ENCODE results near the gene MMP20. TPM values are rescaled to one million over a fixed set of nuclear protein-coding genes. Genes with fewer than 3 reads are reported as not detected.

Gene MMP20
- total and polyA plus RNA-seq, 2 of the 13 experiments (the other 11 are each of a cell fraction or from before 2014, with no cell fraction given), result 0.05 TPM; not detected in 1

GRCh38 chr11:102666331-102666957 is 41.3 kb upstream of the MMP20 start:
- no TSS peak for BruUV-seq (replicated peaks)
- Histone ChIP-seq H3K9me3 (ENCODE audit: low read length) (no peaks in the 10 kb centered on the region), H3K27ac (ENCODE audit: extremely low read length, insufficient read depth, low read length) (no peak overlapping the region), H3K4me1 (ENCODE audit: insufficient read depth, low read length) (peaks cover 7% of the 10 kb centered on the region; the same call in 1 of the 2 replicates), H3K79me2 (ENCODE audit: insufficient read depth, low read length) (no peaks in the 10 kb centered on the region), H3K27me3 (ENCODE audit: control insufficient read depth in 1 of 2, insufficient read depth in 2 of 2, low read length in 2 of 2) (no peaks in the 10 kb centered on the region; a peak in 1 of 5 replicates), H3K9ac (ENCODE audit: insufficient read depth, low read depth, low read length) (no peak overlapping the region), H3K4me3 (replicated peaks in 1 of 3; ENCODE audit: insufficient read depth in 1 of 3, low read depth in 2 of 3, low read length in 3 of 3) (no peak overlapping the region), H3K4me2 (ENCODE audit: low read depth, low read length) (no peak overlapping the region), H2AFZ (ENCODE audit: low read length) (no peak overlapping the region), H3K36me3 (replicated peaks in 1 of 2; ENCODE audit: control insufficient read depth in 1 of 2, insufficient read depth in 2 of 2, low read length in 2 of 2) (no peaks in the 10 kb centered on the region), H4K20me1 (ENCODE audit: insufficient read depth, low read length) (no peaks in the 10 kb centered on the region)
- peak; percentile 60; the same call in 1 of the 2 replicates for TF ChIP-seq RAD21 (CRISPR knock-in tag; IDR thresholded peaks at IDR 0.05)
- TF ChIP-seq STAG1 (CRISPR knock-in tag; IDR thresholded peaks at IDR 0.05), result peak; percentile 90
- no peak for TF ChIP-seq NCOA5 (CRISPR knock-in tag; IDR thresholded peaks at IDR 0.05)
- no peak for TF ChIP-seq ZNF549 (CRISPR knock-in tag; IDR thresholded peaks at IDR 0.05)
- TF ChIP-seq CTCF (CRISPR knock-in tag; IDR thresholded peaks at IDR 0.05), result peak; percentile 81
- peak; percentile 82 for TF ChIP-seq SMC3 (IDR thresholded peaks at IDR 0.05; ENCODE audit: low read length)
- in situ Hi-C loops (cut with HindIII; ENCODE audit: extremely low pct_ligation_motif_present, low pct_unique_long_range_greater_than_20kb), result no loop called here
- peak; percentile 46 for DNase-seq (ENCODE audit: low spot score)
- ATAC-seq, result peak; percentile 82
- FAIRE-seq, result peak; percentile 72
- POLR2A ChIA-PET, result interaction anchor here (1.0 to 1.4 kb wide), 2 partner anchors 63 to 324 kb away, joined by 3 to 6 read pairs; no protein-coding TSS in a partner anchor
- intact Hi-C loops (cut with micrococcal nuclease; ENCODE audit: unreplicated experiment), result loop anchor here (1.0 to 5.0 kb wide), 6 partner anchors 53 to 372 kb away; partner anchors contain the start of gene MMP7
- CTCF ChIA-PET (ENCODE audit: low intra/inter-chr PET ratio, low total read pairs), result interaction anchor here (0.8 to 2.0 kb wide), 4 partner anchors 73 to 379 kb away, joined by 3 to 16 read pairs (median 9); no protein-coding TSS in a partner anchor
- WGBS (ENCODE audit: low lambda C conversion rate), result 0% methylated on average over 4 of the region's 4 CpGs

Measured in HepG2 (cell line).